ENCODE measurements around the gene DOCK2. TPM values are rescaled to one million over a fixed set of nuclear protein-coding genes. Genes with fewer than 3 reads are reported as not detected.
A peak's percentile ranks its signal among the peaks of the same experiment; 100 is the strongest.

DOCK2 gene
- total RNA-seq, 4 donors from 2014 or later: 3.1 to 3.9 (median 3.3) TPM

- no peak for TF ChIP-seq POLR2A (IDR thresholded peaks at IDR 0.05)
- TF ChIP-seq CTCF (IDR thresholded peaks at IDR 0.05): no peak
- intact Hi-C loops (cut with DNase I; ENCODE audit: low total_unique reads): no loop called here
- peak in 1 of 2 donors; percentile 14 for DNase-seq (ENCODE audit: low spot score in 2 of 2)
- no peak overlapping the region for H3K4me3 ChIP-seq (ENCODE audit: low read depth, poor library complexity, severe bottlenecking)
- 62 to 64% methylated on average over 2 of the region's 2 CpGs for WGBS, 2 donors
Measured at GRCh38 chr5:170107674-170108073, 470.6 kb downstream of the DOCK2 start.

GRCh38 chr5:170108266-170108785, 471.3 kb downstream of the DOCK2 start:
- 93 to 94% methylated on average over 12 of the region's 12 CpGs for WGBS, 2 donors
- no peak for TF ChIP-seq CTCF (IDR thresholded peaks at IDR 0.05)
- no peak for TF ChIP-seq POLR2A (IDR thresholded peaks at IDR 0.05)
- DNase-seq (ENCODE audit: low spot score in 2 of 2): peak in 1 of 2 donors; percentile 82
- intact Hi-C loops (cut with DNase I; ENCODE audit: low total_unique reads): no loop called here
- H3K4me3 ChIP-seq (ENCODE audit: low read depth, poor library complexity, severe bottlenecking): no peak overlapping the region

GRCh38 chr5:170109059-170110031, 472.3 kb downstream of the DOCK2 start:
- intact Hi-C loops (cut with DNase I; ENCODE audit: low total_unique reads): no loop called here
- no peak overlapping the region for H3K4me3 ChIP-seq (ENCODE audit: low read depth, poor library complexity, severe bottlenecking)
- WGBS, 2 donors: 80 to 82% methylated on average over 7 of the region's 7 CpGs
- peak in 1 of 2 donors; percentile 74 for DNase-seq (ENCODE audit: low spot score in 2 of 2)
- TF ChIP-seq CTCF (IDR thresholded peaks at IDR 0.05): no peak
- no peak for TF ChIP-seq POLR2A (IDR thresholded peaks at IDR 0.05)

- WGBS, 2 donors: 64 to 79% methylated on average over 3 of the region's 3 CpGs
- peak in 1 of 2 donors; percentile 56 for DNase-seq (ENCODE audit: low spot score in 2 of 2)
- no peak overlapping the region for H3K4me3 ChIP-seq (ENCODE audit: low read depth, poor library complexity, severe bottlenecking)
- intact Hi-C loops (cut with DNase I; ENCODE audit: low total_unique reads): no loop called here
- TF ChIP-seq CTCF (IDR thresholded peaks at IDR 0.05) (no peak), POLR2A (IDR thresholded peaks at IDR 0.05) (no peak)
Measured at GRCh38 chr5:170110403-170111087, 473.5 kb downstream of the DOCK2 start.

GRCh38 chr5:170111088-170111785, 474.2 kb downstream of the DOCK2 start:
- intact Hi-C loops (cut with DNase I; ENCODE audit: low total_unique reads): no loop called here
- no peak overlapping the region for H3K4me3 ChIP-seq (ENCODE audit: low read depth, poor library complexity, severe bottlenecking)
- TF ChIP-seq CTCF (IDR thresholded peaks at IDR 0.05): no peak
- TF ChIP-seq POLR2A (IDR thresholded peaks at IDR 0.05): no peak
- WGBS, 2 donors: 51 to 58% methylated on average over 7 to 8 of the region's 8 CpGs
- DNase-seq (ENCODE audit: low spot score in 2 of 2): peak in 1 of 2 donors; percentile 70

Measured in lower leg skin (tissue), 4 donors.